Suppressor macrophage (primary cell): Measurements from ENCODE around the gene IRX2.

Experiments
- DNase-seq, 4 experiments: peaks; one replicate each; pipeline ENCODE4 v3.0.0-alpha.2; 2020 to 2022

Gene IRX2

DNA sequence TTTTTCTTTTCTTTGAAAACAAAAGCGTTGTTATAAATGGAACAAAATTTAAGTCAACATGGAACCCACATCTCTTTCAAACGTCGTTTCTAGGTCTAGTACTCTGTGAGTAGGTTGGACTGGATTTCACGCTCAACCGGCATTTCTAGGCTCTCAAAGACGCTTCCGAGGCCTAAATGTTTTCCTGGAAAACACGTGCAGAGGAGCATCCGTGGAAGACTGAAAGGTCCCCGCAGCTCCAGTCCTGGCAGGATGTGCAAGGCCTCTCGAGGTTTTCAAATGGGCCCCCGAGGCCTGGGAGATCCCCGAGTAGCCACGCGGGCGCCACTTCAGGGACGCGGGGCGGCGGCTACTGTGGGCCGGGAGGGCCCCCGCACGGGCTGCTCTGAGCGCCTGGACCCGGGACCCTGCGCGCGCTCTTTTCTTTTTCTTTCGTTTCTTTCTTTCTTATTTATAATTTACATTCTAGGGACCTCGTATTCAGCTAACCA is 4.2 kb upstream of the IRX2 start:
- no peak for DNase-seq

DNA sequence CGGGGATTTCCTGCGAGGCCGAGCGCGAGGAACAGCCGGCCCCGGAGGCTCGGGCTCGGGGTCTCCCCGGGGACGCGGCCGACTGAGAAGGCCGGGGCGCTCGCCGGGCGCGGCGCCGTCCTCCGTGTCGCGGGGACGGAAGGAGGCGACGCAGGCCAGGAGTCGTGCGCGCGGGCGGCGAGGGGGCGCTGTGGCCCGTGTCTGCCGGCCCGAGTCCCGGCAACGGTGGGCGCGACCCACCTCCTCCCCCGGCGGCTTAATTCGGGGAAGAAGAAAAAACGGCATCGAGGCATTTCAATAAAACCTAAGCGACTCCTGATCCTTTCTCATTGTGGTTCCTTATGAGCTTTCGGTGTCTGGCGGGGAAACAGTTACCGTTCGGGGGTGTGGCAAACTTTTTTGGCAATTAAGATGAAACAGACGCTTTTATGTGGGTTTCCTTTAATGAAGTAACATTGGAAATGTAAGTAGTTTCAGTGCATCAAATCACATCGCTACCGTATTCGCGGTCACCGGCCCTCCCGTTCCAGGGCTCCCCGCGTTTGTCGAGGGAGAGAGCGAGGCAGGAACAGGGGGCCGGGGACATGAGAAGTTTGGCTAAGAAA is 3.7 kb upstream of the IRX2 start:
- no peak for DNase-seq

DNA sequence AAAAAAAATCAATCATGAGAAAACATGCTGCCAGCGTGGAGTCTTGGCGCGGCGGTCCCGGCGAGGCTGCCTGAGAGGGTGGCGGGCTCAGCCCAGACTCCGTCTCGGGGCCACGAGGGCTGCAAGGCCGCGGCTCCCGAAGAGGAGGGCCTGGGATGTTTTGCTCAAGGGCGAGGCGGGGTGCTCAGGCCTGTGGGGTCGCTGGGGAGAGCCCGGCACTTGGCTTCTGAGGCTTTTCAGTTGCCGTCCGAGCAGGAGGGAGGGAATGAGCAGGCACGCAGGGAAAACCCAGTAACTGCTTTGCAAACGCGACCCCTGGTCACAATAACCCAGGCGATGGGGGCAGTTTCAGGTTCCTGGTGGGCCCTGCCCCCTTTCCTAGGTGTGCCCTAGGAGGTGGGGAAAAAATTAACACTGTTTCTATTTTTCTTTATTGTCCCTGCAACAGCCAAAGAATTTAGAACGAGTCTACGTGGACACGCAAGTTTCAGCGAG is 3.2 kb upstream of the IRX2 start:
- no peak for DNase-seq

DNA sequence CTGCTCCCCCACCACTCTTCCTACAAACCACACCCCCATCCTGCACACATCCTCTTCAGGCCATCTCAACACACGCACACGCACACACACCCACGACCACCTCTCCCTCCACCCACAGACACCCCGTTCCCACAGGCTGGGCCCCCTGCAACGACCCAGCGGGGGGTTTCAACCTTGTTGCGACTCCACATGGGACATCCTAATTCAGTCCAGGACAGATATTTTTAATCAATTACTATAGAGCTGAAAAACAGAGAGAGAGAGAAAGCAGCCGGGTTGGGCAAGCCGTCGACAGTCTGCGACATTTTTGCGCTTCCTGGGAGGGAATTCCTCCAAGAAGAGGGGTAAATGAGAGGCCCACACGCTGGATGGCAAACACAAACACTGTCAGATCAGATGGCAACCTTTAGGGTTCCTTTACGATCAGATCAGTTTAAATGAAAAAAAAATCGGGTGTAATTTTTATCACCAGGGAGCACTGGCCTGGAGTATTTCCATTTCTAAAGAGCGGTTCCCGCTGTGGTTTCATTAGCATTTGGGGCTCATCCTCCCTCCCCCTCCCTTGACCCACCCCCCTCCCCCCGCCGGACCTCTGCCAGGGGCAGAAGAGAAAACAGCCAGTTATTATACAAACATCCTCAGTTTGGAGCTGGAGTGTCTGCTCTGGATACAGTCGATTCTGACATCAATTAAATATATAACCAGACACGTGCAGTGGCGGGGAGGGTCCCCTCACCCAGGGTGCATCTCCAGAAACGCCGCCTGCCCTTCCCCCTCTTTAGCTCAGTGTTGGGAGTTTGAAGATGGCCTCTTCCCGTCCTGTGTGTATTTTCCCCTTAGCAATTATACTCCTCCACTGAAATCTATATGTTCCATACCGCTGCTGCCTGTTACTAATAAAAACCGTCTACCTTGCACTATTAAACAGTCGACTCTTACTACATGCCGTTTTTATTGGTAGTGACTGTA is 2.3 kb upstream of the IRX2 start:
- no peak for DNase-seq

GRCh38 chr5:2752821-2753439 is 1.5 kb upstream of the IRX2 start:
- no peak for DNase-seq

DNA sequence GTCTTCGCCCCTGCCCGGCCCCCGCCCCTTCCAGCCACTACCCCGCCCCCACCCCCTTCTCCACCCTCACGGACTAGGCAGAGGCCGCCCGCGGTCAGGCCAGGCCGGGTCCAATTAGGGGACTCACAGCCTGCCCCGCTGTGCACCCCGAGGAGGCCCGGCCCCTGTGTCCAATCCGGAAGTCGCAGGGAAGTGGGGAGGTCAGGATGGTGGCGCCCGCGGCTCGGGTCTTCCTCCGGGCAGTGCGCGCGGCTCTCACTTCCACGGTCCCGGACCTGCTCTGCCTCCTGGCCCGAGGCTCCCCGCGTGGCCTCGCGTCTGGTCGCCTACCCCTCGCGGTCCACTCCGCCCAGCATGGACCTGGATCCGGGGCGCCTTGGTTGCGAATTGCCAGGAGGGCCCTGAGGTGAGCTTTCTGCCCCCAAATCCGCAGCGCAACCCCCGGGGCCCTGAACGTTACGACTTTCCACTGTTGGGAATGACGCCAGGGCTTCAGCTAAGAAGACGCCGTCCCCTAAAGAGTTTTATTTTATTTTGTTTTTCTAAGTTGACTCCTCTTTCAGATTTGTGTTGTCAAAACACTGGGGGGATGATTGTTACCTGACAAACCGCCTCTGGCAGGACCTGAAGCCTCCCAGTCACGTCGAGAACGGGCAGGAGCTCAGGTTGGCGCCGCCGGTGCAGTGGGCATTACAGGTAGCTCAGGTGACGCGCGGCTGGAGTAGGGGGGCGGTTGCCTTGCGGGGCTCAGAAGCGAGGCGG is 763 bp upstream of the IRX2 start:
- no peak for DNase-seq

GRCh38 chr5:2750758-2751464 is 566 bp downstream of the IRX2 start:
- peak in 1 of 4 experiments; percentile 13 for DNase-seq

GRCh38 chr5:2750026-2750757 is 1.3 kb downstream of the IRX2 start:
- DNase-seq = no peak

DNA sequence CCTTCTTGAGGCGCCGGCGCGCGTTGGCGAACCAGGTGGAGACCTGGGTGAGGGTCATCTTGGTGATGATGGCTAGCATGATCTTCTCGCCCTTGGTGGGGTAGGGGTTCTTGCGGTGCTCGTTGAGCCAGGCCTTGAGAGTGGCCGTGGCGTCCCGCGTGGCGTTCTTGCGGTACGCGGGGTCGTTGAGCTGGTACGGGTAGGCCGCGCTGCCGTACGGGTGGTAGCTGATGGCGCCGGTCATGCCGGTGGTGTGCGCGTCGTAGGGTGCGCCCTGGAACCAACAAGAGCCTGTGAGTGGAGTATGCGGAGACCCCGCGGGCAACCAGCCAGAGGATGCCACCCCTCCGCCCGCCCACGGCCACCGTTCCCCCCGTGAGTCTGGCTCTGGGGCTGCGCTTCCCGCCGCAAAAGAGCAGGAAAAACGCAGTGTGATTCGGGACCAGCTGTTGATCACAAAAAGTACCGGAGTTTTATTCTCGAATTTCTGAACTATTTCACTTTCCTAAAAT is 1.9 kb downstream of the IRX2 start:
- no peak for DNase-seq

DNA sequence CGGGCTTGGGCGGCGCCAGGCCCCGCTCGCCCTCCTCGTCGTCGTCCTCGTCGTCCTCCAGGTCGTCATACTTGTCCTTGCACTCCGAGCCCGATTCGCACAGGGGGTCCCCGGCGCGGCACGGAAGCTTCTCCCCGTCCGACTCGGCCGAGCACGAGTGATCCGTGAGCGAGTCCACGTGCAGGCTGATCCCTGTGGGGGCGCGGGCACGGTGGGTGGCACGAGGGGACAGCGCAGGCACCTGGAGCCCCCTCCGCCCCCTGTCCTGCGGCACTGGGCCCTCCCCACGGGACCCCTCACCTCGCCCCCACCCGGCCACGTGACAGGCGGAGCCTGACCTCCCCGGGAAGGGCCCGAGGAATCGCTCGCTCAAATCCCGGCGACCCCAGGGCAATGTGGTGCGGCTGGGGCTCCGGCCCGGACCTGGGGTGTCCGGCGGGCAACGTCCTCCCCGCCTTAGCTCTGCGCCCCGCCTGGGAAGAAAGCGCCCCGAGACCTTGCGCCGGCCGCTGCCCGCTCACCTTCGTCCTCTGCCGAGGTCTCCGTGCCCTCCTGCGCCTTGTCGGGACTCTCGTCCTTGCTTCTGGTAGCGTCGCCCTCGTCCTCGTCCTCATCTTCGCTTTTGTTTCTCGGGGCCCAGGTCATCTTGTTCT is 2.5 kb downstream of the IRX2 start:
- no peak for DNase-seq

GRCh38 chr5:2748179-2748860 is 3.2 kb downstream of the IRX2 start:
- DNase-seq = no peak

- no peak for DNase-seq
Observed at GRCh38 chr5:2747363-2748162, 3.9 kb downstream of the IRX2 start.

DNA sequence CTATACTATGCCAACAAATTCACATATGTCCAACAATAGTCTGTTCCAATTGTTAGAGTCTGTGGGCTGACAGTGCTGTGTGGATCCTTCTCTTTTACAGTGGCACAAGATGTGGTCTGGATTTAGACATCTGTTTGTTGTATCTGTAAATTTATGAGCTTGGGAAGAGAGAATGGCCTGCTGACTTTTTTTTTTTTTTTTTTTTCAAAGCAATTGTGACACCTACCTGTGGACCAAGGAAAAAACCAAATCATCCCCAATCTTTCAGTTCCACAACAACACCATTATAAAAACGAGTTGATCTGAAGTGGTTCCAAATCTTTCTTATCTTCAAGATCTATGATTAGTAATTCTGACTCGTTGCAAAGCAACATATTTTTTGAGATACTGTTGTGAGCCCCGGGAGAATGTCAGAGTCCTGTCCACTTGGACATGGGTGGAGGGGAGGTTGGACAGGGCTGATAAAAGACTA is 4.9 kb downstream of the IRX2 start:
- no peak for DNase-seq

DNA sequence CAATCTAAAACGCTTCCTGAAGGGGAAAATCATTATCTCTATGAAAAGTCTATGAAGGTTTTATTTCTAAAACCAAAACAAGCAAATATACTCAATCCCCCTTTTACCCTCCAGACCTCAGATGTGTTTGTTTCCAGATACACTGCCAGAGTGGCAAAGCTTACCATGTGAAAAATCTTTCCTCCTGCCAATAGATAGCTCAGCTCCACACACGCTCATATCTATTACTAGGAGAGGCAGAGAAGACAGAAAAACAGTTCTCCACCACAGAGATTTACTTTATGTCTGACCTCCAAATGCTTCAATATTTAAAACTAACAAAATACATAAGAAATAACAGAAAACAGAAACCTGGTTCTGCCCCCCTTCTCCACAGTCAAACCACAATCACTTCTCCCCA is 7.0 kb downstream of the IRX2 start:
- no peak for DNase-seq

DNA sequence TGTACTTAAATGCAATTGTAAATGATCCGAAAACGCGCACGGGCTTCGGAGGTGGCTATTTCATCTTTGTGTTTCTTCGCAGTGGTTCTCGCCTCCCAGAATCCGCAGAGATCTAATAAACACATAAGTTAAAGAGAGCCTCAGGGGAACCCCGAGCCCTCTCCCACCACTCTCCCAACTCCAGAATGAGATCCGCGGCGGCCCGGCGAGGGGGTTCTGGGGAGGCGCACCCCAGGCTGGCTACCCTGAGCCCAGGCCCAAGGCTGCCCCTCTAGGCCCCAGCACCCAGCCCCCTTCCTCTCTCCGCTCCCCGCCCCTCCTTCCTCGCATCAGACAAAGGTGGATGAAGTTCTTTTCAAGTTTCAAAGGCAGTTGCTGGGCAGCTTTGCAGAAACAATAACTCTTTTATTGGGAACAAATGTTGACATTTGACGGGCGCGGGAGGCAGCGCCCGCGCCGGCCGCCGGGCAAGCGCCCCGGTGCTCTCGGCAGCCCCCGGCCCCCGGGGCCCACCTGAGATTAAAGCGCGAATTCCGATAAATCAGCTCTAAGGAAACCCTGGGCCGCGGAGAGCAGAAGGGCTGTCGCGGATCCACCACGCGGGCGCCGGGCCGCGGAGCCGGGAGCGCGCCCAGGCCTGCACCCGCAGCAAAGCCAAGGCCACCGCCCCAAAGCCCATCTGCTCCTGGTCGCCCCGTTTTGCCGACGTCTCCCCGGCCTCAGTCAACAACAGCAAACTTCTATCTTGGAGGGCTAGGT is 8.4 kb downstream of the IRX2 start:
- DNase-seq = no peak

- DNase-seq = no peak
Observed at GRCh38 chr5:2741956-2742355, 9.5 kb downstream of the IRX2 start.

- DNase-seq = no peak
Observed at GRCh38 chr5:2740876-2741555, 10.5 kb downstream of the IRX2 start.
